Measurements from ENCODE around the gene MDN1.

The MDN1 gene

DNA sequence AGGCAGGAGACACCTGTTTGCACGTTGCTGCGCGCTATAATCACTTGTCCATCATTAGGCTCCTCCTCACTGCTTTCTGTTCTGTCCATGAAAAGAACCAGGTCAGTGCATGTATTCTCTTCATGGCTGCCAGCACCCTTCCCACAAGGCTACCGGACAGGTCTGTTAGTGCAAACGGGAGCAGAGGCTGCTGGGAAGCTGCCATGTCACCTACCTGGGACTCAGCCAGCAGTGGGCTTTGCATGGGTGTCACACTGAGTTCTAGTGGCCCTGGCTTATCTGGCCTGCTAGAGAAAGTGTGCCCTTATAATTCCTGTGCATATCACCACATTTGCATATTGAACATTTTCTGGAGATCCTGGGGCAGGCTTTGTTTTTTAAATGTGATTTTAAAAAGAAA, 205.8 kb downstream of the MDN1 start:
- Histone ChIP-seq H3K27ac (ENCODE audit: low read length) (no peak overlapping the region), H3K4me3 (ENCODE audit: low read length) (no peak overlapping the region), H2AFZ (ENCODE audit: low read depth, low read length) (no peak overlapping the region), H3K9me3 (ENCODE audit: insufficient read depth, low read length) (no peaks in the 10 kb centered on the region), H3K9ac (ENCODE audit: low read length) (no peak overlapping the region), H3K36me3 (replicated peaks; ENCODE audit: low read depth, low read length) (no peaks in the 10 kb centered on the region), H3K27me3 (ENCODE audit: low read depth, low read length) (no peaks in the 10 kb centered on the region), H3K4me2 (ENCODE audit: low read length) (no peak overlapping the region), H4K20me1 (ENCODE audit: insufficient read depth, low read length) (no peaks in the 10 kb centered on the region), H3K79me2 (ENCODE audit: low read length) (no peaks in the 10 kb centered on the region), H3K4me1 (ENCODE audit: low read length) (no peaks in the 10 kb centered on the region)
- no peak for TF ChIP-seq EZH2phosphoT487 (IDR thresholded peaks at IDR 0.05; ENCODE audit: low read depth)
- TF ChIP-seq, protein P1, sequence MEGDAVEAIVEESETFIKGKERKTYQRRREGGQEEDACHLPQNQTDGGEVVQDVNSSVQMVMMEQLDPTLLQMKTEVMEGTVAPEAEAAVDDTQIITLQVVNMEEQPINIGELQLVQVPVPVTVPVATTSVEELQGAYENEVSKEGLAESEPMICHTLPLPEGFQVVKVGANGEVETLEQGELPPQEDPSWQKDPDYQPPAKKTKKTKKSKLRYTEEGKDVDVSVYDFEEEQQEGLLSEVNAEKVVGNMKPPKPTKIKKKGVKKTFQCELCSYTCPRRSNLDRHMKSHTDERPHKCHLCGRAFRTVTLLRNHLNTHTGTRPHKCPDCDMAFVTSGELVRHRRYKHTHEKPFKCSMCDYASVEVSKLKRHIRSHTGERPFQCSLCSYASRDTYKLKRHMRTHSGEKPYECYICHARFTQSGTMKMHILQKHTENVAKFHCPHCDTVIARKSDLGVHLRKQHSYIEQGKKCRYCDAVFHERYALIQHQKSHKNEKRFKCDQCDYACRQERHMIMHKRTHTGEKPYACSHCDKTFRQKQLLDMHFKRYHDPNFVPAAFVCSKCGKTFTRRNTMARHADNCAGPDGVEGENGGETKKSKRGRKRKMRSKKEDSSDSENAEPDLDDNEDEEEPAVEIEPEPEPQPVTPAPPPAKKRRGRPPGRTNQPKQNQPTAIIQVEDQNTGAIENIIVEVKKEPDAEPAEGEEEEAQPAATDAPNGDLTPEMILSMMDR (IDR thresholded peaks at IDR 0.05; ENCODE audit: low read depth, low read length): no peak

DNA sequence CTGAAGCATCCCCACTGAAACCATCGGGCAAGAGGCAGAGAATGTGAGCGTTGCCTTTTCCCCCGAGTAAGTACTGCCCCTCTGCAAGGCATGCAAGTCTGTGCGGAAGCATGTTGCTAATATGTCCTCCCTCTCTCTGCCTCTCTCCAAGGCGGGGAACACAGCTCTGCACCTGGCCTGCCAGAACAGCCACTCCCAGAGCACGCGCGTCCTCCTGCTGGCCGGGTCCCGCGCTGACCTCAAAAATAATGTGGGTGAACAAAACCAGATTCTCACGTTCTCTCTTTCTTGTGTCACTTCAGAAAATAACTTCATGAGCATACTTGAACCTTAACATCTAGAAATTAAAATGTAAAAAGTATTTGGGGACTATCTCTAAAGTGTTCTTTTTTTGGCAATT, 207.5 kb downstream of the MDN1 start:
- Histone ChIP-seq H2AFZ (ENCODE audit: low read depth, low read length) (no peak overlapping the region), H4K20me1 (ENCODE audit: insufficient read depth, low read length) (no peaks in the 10 kb centered on the region)
- TF ChIP-seq EZH2phosphoT487 (IDR thresholded peaks at IDR 0.05; ENCODE audit: low read depth): no peak
- TF ChIP-seq, protein P1 (IDR thresholded peaks at IDR 0.05; ENCODE audit: low read depth, low read length): no peak

DNA sequence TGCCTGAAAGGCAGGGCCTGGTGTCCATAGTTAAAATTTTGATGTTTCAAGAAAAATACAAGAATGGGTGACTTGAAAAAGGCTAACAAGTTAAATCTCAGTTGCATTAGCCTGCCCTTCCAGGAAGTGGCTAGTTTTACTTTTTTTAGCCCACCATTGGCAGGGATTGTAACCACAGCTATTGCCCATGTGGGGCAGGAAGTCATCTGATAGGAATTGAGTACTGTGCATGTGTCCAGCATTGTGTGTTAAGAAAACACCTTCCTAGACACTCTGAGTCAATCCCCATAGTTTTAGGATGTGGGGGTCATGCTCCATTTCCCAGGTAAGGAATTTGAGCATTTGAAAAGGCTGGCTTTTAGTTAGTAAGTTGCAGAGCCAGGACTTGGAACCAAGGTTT, 207.9 kb downstream of the MDN1 start:
- no peaks in the 10 kb centered on the region for H3K27me3 ChIP-seq (ENCODE audit: low read depth, low read length)
- H3K4me1 ChIP-seq (ENCODE audit: low read length): no peaks in the 10 kb centered on the region
- no peak overlapping the region for H3K4me3 ChIP-seq (ENCODE audit: low read length)
- no peaks in the 10 kb centered on the region for H3K79me2 ChIP-seq (ENCODE audit: low read length)
- no peak overlapping the region for H3K27ac ChIP-seq (ENCODE audit: low read length)
- H3K4me2 ChIP-seq (ENCODE audit: low read length): no peak overlapping the region
- no peaks in the 10 kb centered on the region for H3K9me3 ChIP-seq (ENCODE audit: insufficient read depth, low read length)
- no peaks in the 10 kb centered on the region for H3K36me3 ChIP-seq (replicated peaks; ENCODE audit: low read depth, low read length)
- H2AFZ ChIP-seq (ENCODE audit: low read depth, low read length): no peak overlapping the region
- TF ChIP-seq, protein P1 (IDR thresholded peaks at IDR 0.05; ENCODE audit: low read depth, low read length): no peak
- no peak for TF ChIP-seq EZH2phosphoT487 (IDR thresholded peaks at IDR 0.05; ENCODE audit: low read depth)
- H4K20me1 ChIP-seq (ENCODE audit: insufficient read depth, low read length): no peaks in the 10 kb centered on the region
- no peak overlapping the region for H3K9ac ChIP-seq (ENCODE audit: low read length)

More for the DNA sequence above, 207.5 kb downstream of the MDN1 start:
- H3K27me3 ChIP-seq (ENCODE audit: low read depth, low read length): no peaks in the 10 kb centered on the region
- no peak overlapping the region for H3K4me3 ChIP-seq (ENCODE audit: low read length)
- no peaks in the 10 kb centered on the region for H3K36me3 ChIP-seq (replicated peaks; ENCODE audit: low read depth, low read length)
- H3K4me2 ChIP-seq (ENCODE audit: low read length): no peak overlapping the region
- no peaks in the 10 kb centered on the region for H3K4me1 ChIP-seq (ENCODE audit: low read length)
- no peak overlapping the region for H3K27ac ChIP-seq (ENCODE audit: low read length)
- no peaks in the 10 kb centered on the region for H3K9me3 ChIP-seq (ENCODE audit: insufficient read depth, low read length)
- H3K9ac ChIP-seq (ENCODE audit: low read length): no peak overlapping the region
- no peaks in the 10 kb centered on the region for H3K79me2 ChIP-seq (ENCODE audit: low read length)

DNA sequence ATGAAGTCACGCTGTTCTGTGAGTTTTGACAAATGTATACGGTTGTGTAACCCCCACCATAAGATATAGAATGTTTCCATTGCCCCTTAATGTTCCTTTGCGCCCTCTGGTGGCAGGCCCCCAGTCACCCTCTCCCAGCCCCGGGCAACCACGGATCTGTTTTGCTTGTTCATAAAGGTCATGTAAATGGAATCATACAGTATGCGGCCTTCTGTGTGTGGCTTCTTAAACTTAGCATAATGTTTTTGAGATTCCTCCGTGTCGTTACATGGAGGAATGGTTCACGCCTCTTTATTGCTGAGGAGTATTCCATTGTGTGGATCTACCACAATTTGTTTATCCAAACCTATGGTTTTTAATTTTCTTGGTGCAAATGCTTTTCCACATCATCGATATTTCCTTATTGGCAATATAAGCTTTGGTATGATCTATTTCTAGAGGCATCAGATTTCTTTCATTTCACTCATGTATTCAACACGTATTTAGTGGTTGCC, 209.4 kb downstream of the MDN1 start:
- no peak overlapping the region for H3K9ac ChIP-seq (ENCODE audit: low read length)
- no peak overlapping the region for H3K27ac ChIP-seq (ENCODE audit: low read length)
- no peaks in the 10 kb centered on the region for H4K20me1 ChIP-seq (ENCODE audit: insufficient read depth, low read length)
- no peak overlapping the region for H3K4me2 ChIP-seq (ENCODE audit: low read length)
- H3K36me3 ChIP-seq (replicated peaks; ENCODE audit: low read depth, low read length): no peaks in the 10 kb centered on the region
- H3K79me2 ChIP-seq (ENCODE audit: low read length): no peaks in the 10 kb centered on the region
- no peak for TF ChIP-seq EZH2phosphoT487 (IDR thresholded peaks at IDR 0.05; ENCODE audit: low read depth)
- TF ChIP-seq, protein P1 (IDR thresholded peaks at IDR 0.05; ENCODE audit: low read depth, low read length): peak; percentile 74
- no peak overlapping the region for H3K4me3 ChIP-seq (ENCODE audit: low read length)
- H3K27me3 ChIP-seq (ENCODE audit: low read depth, low read length): no peaks in the 10 kb centered on the region
- H3K4me1 ChIP-seq (ENCODE audit: low read length): no peaks in the 10 kb centered on the region
- no peak overlapping the region for H2AFZ ChIP-seq (ENCODE audit: low read depth, low read length)
- no peaks in the 10 kb centered on the region for H3K9me3 ChIP-seq (ENCODE audit: insufficient read depth, low read length)

Data from OCI-LY3 (cell line).